ENCODE results near the gene EFCAB8.

Gene EFCAB8

GRCh38 chr20:32839227-32839981 lies 19.3 kb upstream of the EFCAB8 start:
- Histone ChIP-seq H3K36me3 (replicated peaks) (peaks cover 56% of the 10 kb centered on the region), H3K4me3 (ENCODE audit: low read depth, low read length) (no peak overlapping the region), H3K27ac (no peak overlapping the region), H3K27me3 (replicated peaks) (no peaks in the 10 kb centered on the region)
- in situ Hi-C loops (cut with HindIII; ENCODE audit: low pct_ligation_motif_present, low sequenced_read_pairs), result no loop called here
- no peak for DNase-seq
- no peak for TF ChIP-seq CTCF (IDR thresholded peaks at IDR 0.05; ENCODE audit: low read depth, low read length, missing control alignments)

- Histone ChIP-seq H3K4me3 (ENCODE audit: low read depth, low read length) (no peak overlapping the region), H3K36me3 (replicated peaks) (peaks cover 58% of the 10 kb centered on the region), H3K27me3 (replicated peaks) (no peaks in the 10 kb centered on the region), H3K27ac (no peak overlapping the region)
- no peak for TF ChIP-seq CTCF (IDR thresholded peaks at IDR 0.05; ENCODE audit: low read depth, low read length, missing control alignments)
- in situ Hi-C loops (cut with HindIII; ENCODE audit: low pct_ligation_motif_present, low sequenced_read_pairs), result no loop called here
- no peak for DNase-seq
Observed at GRCh38 chr20:32839982-32840285, 18.8 kb upstream of the EFCAB8 start.

GRCh38 chr20:32841174-32841573 lies 17.5 kb upstream of the EFCAB8 start:
- no peak overlapping the region for H3K27ac ChIP-seq
- H3K36me3 ChIP-seq (replicated peaks), result peaks cover 60% of the 10 kb centered on the region
- no peak for DNase-seq
- TF ChIP-seq CTCF (IDR thresholded peaks at IDR 0.05; ENCODE audit: low read depth, low read length, missing control alignments), result no peak
- in situ Hi-C loops (cut with HindIII; ENCODE audit: low pct_ligation_motif_present, low sequenced_read_pairs), result no loop called here
- H3K27me3 ChIP-seq (replicated peaks), result no peaks in the 10 kb centered on the region
- no peak overlapping the region for H3K4me3 ChIP-seq (ENCODE audit: low read depth, low read length)

DNA sequence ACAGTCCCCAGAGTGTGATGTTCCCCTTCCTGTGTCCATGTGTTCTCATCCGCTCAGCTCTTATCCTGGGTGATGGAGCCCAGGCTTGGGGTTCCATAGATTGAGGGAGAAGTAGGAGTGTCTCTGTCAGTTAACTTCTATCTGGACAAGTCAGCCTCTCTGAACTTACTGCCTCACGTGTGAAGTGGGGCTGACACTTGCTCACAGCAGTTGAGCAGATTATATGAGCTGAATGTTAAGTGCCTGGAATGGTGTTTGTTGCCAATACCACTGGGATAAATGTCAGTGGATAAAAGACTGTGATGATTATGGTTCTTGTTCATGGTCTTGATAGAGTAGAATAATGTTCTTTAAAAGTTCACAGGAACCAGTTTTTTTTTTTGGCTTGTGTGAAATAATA lies 17.1 kb upstream of the EFCAB8 start:
- H3K4me3 ChIP-seq (ENCODE audit: low read depth, low read length), result no peak overlapping the region

DNA sequence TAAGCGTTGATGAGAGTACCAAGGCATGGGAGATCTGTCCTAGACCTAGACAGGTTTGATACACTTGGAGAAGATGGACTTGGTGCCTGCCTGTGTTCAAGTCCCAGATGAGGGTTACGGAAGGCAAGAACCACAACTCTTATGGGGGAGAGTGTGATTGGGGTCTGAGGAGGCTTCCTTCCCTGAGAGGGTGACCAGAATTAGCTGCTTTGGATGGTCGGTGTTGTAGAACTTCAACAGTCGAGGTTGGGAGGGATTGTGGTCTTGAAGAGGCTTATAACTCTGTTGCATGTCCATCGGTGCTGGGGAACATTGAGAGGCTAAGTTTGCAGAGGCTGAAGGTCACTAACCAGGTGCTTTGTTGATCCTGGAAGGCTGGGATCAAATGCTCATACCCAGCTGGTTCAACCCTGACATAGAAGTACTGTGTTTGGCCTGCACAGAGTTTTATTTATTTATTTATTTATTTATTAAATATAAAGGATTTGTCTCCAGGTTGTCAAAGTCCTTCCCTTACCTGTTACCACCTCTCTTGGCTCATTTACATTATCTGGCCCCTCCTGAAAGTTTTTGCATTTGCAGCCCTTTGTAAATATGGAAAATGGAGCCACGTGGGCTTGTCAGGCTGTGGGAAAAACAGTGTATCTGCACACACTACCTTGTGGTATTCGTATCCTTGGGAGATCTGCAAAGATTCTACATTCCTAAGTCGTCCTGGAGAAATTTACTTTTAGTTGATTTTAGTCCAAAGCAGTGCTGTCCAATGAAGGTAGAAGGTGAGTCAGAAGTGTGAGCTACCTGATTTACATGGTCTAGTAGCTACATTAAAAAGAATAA lies 15.8 kb upstream of the EFCAB8 start:
- H3K4me3 ChIP-seq (ENCODE audit: low read depth, low read length), result no peak overlapping the region
- no peak for TF ChIP-seq CTCF (IDR thresholded peaks at IDR 0.05; ENCODE audit: low read depth, low read length, missing control alignments)
- peaks cover 55% of the 10 kb centered on the region for H3K36me3 ChIP-seq (replicated peaks)
- DNase-seq, result no peak
- no peaks in the 10 kb centered on the region for H3K27me3 ChIP-seq (replicated peaks)
- in situ Hi-C loops (cut with HindIII; ENCODE audit: low pct_ligation_motif_present, low sequenced_read_pairs), result no loop called here
- no peak overlapping the region for H3K27ac ChIP-seq

More for the DNA sequence above, 17.1 kb upstream of the EFCAB8 start:
- no peak for DNase-seq
- Histone ChIP-seq H3K36me3 (replicated peaks) (peaks cover 58% of the 10 kb centered on the region), H3K27me3 (replicated peaks) (no peaks in the 10 kb centered on the region), H3K27ac (no peak overlapping the region)
- in situ Hi-C loops (cut with HindIII; ENCODE audit: low pct_ligation_motif_present, low sequenced_read_pairs), result no loop called here
- no peak for TF ChIP-seq CTCF (IDR thresholded peaks at IDR 0.05; ENCODE audit: low read depth, low read length, missing control alignments)
